Prostate gland (tissue), 2 donors: Measurements from ENCODE around the gene ANKS6. TPM values are rescaled to one million over a fixed set of nuclear protein-coding genes. Genes with fewer than 3 reads are reported as not detected.
A peak's percentile ranks its signal among the peaks of the same experiment; 100 is the strongest.

ENCODE experiments used
- DNase-seq: peaks from one replicate; pipeline ENCODE4 v3.0.0-alpha.2; 2019; ENCODE audit warnings: low spot score
- H3K27ac ChIP-seq, 2 donors: fragments of 200-600 bp; sonication (generic); 2 replicates each; pipeline ENCODE4 v1.5.1; 2017 to 2019
- H3K27me3 ChIP-seq: fragments of 200-600 bp; sonication (generic); replicated peaks from 2 replicates; pipeline ENCODE4 v1.5.1; 2019; ENCODE audit not compliant: insufficient read depth
- H3K36me3 ChIP-seq, 2 donors: fragments of 200-600 bp; sonication (generic); 1 replicate in 1 of 2; 2 replicates in 1 of 2; pipeline versions ENCODE4 v1.5.1 to v1.8.1; 2017 to 2019
- H3K4me1 ChIP-seq: fragments of 200-600 bp; sonication (generic); replicated peaks from 2 replicates; pipeline ENCODE4 v1.5.1; 2019
- H3K4me3 ChIP-seq, 2 donors: fragments of 200-600 bp; sonication (generic); 2 replicates each; pipeline ENCODE4 v1.5.1; 2017 to 2019
- H3K9me3 ChIP-seq: fragments of 200-600 bp; sonication (generic); 2 replicates; pipeline ENCODE4 v1.5.1; 2017
- CTCF ChIP-seq, 4 experiments: fragments of 200-600 bp in 2 of 4; fragments of 450-650 bp in 2 of 4; sonication (generic) in 2 of 4; IDR thresholded peaks; 1 replicate in 3 of 4; 2 replicates in 1 of 4; pipeline ENCODE4 v1.5.1; 2016 to 2019; ENCODE audit warnings: antibody characterized with exemption in 4 of 4, mild to moderate bottlenecking in 2 of 4, moderate library complexity in 2 of 4
- POLR2A ChIP-seq: fragments of 450-650 bp; IDR thresholded peaks from one replicate; pipeline ENCODE4 v1.6.1; 2016; ENCODE audit warnings: antibody characterized with exemption, mild to moderate bottlenecking
- POLR2AphosphoS5 ChIP-seq: sonication (generic); formaldehyde crosslinking; IDR thresholded peaks from one replicate; pipeline ENCODE4 v1.6.1; 2017; ENCODE audit warnings: antibody characterized with exemption
- WGBS: methylation state at CpG from one replicate; pipeline ENCODE4 v1.1.5; 2018; 5-methylcytosine and 5-hydroxymethylcytosine counted together
- intact Hi-C: fragments of 100-400 bp; cut with DNase I; formaldehyde crosslinking; loops from one replicate; pipeline ENCODE4 v1.14.2; 2022
- total RNA-seq, 2 donors: library from RNA; depleted of rRNA; stranded (reverse); fragments of >200 nt; gene quantifications; one replicate each; pipeline ENCODE4 v1.1.0, GENCODE V29; 2016

Gene ANKS6
- total RNA-seq, 2 donors from 2014 or later: 11.6 to 18.8 TPM

GRCh38 chr9:98780059-98780749 lies 16.2 kb downstream of the ANKS6 start:
- Histone ChIP-seq H3K36me3 (no peaks in the 10 kb centered on the region), H3K27ac (no peak overlapping the region), H3K9me3 (no peaks in the 10 kb centered on the region), H3K27me3 (no peaks in the 10 kb centered on the region), H3K4me3 (no peak overlapping the region), H3K4me1 (no peaks in the 10 kb centered on the region)
- TF ChIP-seq CTCF (IDR thresholded peaks at IDR 0.05) (no peak), POLR2A (no peak), POLR2AphosphoS5 (no peak)
- 84% methylated on average over 11 of the region's 11 CpGs for WGBS
- intact Hi-C loops: no loop called here
- no peak for DNase-seq

- TF ChIP-seq POLR2A: no peak
- TF ChIP-seq CTCF (IDR thresholded peaks at IDR 0.05): no peak
- TF ChIP-seq POLR2AphosphoS5: peak; percentile 51
- Histone ChIP-seq H3K4me3 (no peak overlapping the region), H3K4me1 (no peaks in the 10 kb centered on the region), H3K36me3 (no peaks in the 10 kb centered on the region), H3K27ac (no peak overlapping the region), H3K27me3 (no peaks in the 10 kb centered on the region), H3K9me3 (no peaks in the 10 kb centered on the region)
- WGBS: 68% methylated on average over 8 of the region's 8 CpGs
- DNase-seq: no peak
- intact Hi-C loops: no loop called here
Measured at GRCh38 chr9:98778711-98779530, 17.4 kb downstream of the ANKS6 start.

DNA sequence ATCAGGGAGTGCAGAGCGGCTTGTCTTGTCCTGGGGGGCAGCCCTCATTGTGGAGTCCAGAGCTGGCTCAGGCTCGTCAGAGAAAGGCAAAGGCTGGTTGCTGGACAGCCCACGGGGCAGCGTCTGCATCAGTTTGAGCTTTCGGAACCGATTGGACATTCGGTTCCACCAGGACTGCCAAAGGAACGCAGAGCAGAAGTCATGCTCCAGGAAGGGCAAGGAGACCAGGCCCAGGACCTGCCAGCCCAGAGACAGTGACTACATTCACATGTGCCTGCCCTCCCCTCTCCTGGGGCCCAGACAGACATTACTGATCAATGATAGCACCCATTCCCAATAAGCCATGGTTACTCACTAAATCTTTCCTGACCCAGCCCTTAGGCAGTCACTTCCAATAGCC lies 18.1 kb downstream of the ANKS6 start:
- WGBS: 96% methylated on average over 7 of the region's 8 CpGs
- no peak for DNase-seq
- no peak for TF ChIP-seq POLR2AphosphoS5
- TF ChIP-seq CTCF (IDR thresholded peaks at IDR 0.05): no peak
- no peak for TF ChIP-seq POLR2A
- Histone ChIP-seq H3K4me1 (no peaks in the 10 kb centered on the region), H3K4me3 (no peak overlapping the region), H3K36me3 (no peaks in the 10 kb centered on the region), H3K9me3 (no peaks in the 10 kb centered on the region), H3K27me3 (no peaks in the 10 kb centered on the region), H3K27ac (no peak overlapping the region)
- intact Hi-C loops: no loop called here

GRCh38 chr9:98777618-98778017 lies 18.7 kb downstream of the ANKS6 start:
- TF ChIP-seq POLR2A (no peak), POLR2AphosphoS5 (no peak), CTCF (IDR thresholded peaks at IDR 0.05) (no peak)
- Histone ChIP-seq H3K27me3 (no peaks in the 10 kb centered on the region), H3K4me3 (no peak overlapping the region), H3K27ac (no peak overlapping the region), H3K4me1 (no peaks in the 10 kb centered on the region), H3K9me3 (no peaks in the 10 kb centered on the region), H3K36me3 (no peaks in the 10 kb centered on the region)
- WGBS: 97% methylated on average over 4 of the region's 4 CpGs
- intact Hi-C loops: no loop called here
- no peak for DNase-seq
